Gastroesophageal sphincter (tissue), 3 donors: ENCODE results near the gene RIPOR1.

ENCODE experiments used
- POLR2A ChIP-seq, 2 donors: fragments of 450-650 bp; IDR thresholded peaks; one replicate each; pipeline ENCODE4 v1.6.1; 2017; ENCODE audit warnings: antibody characterized with exemption in 2 of 2, mild to moderate bottlenecking in 2 of 2, moderate library complexity in 1 of 2
- POLR2AphosphoS5 ChIP-seq: sonication (generic); formaldehyde crosslinking; IDR thresholded peaks from one replicate; pipeline ENCODE4 v1.6.1; 2017; ENCODE audit warnings: antibody characterized with exemption
- TF ChIP-seq, protein P1 (sequence below), 4 experiments: fragments of 200-600 bp in 2 of 4; fragments of 450-650 bp in 2 of 4; sonication (generic) in 1 of 4; IDR thresholded peaks; one replicate each; pipeline ENCODE4 v1.5.1; 2017 to 2019; ENCODE audit warnings: antibody characterized with exemption in 4 of 4, mild to moderate bottlenecking in 2 of 4, moderate library complexity in 2 of 4

- TF ChIP-seq, protein P1, sequence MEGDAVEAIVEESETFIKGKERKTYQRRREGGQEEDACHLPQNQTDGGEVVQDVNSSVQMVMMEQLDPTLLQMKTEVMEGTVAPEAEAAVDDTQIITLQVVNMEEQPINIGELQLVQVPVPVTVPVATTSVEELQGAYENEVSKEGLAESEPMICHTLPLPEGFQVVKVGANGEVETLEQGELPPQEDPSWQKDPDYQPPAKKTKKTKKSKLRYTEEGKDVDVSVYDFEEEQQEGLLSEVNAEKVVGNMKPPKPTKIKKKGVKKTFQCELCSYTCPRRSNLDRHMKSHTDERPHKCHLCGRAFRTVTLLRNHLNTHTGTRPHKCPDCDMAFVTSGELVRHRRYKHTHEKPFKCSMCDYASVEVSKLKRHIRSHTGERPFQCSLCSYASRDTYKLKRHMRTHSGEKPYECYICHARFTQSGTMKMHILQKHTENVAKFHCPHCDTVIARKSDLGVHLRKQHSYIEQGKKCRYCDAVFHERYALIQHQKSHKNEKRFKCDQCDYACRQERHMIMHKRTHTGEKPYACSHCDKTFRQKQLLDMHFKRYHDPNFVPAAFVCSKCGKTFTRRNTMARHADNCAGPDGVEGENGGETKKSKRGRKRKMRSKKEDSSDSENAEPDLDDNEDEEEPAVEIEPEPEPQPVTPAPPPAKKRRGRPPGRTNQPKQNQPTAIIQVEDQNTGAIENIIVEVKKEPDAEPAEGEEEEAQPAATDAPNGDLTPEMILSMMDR (IDR thresholded peaks at IDR 0.05), result peak in 3 of 4 experiments; percentile 24 to 43 (median 28)
- peak in 1 of 2 donors; percentile 34 for TF ChIP-seq POLR2A (IDR thresholded peaks at IDR 0.05)
- no peak for TF ChIP-seq POLR2AphosphoS5
Measured at GRCh38 chr16:67562918-67563707, 34.5 kb downstream of the RIPOR1 start.
